BJ (cell line): ENCODE results near the gene TYMP. TPM values are rescaled to one million over a fixed set of nuclear protein-coding genes. Genes with fewer than 3 reads are reported as not detected.

ENCODE experiments used
- CTCF ChIA-PET: fragments of 350-600 bp; formaldehyde crosslinking; extraction: SDS; loops from one replicate; lab custom pipeline; 2021; ENCODE audit warnings: antibody characterized with exemption, inconsistent platforms; lab: Yijun Ruan, JAX
- POLR2A ChIA-PET: fragments of 300-600 bp; sonication (Branson Sonifier 250); formaldehyde crosslinking; extraction: SDS; loops from one replicate; lab custom pipeline; 2021; ENCODE audit warnings: antibody characterized with exemption; lab: Charles Lee
- DNase-seq: peaks from one replicate; pipeline ENCODE4 v3.0.0-alpha.2; 2011; ENCODE audit warnings: low read depth
- H3K27me3 ChIP-seq: 2 replicates; pipeline ENCODE4 v1.6.0; 2011; ENCODE audit warnings: low read length; ENCODE audit not compliant: control insufficient read depth, insufficient read depth
- H3K36me3 ChIP-seq: 2 replicates; pipeline ENCODE4 v1.5.1; 2011; ENCODE audit warnings: low read length; ENCODE audit not compliant: control insufficient read depth, insufficient read depth
- H3K4me3 ChIP-seq: 2 replicates; pipeline ENCODE4 v1.5.1; 2011; ENCODE audit warnings: low read depth, mild to moderate bottlenecking, control low read depth, low read length
- CTCF ChIP-seq: IDR thresholded peaks from 2 replicates; pipeline ENCODE4 v1.5.1; 2011; ENCODE audit warnings: low read depth, mild to moderate bottlenecking, control low read depth, inconsistent platforms, low read length, moderate library complexity; ENCODE audit not compliant: insufficient read depth
- polyA plus RNA-seq: library from polyadenylated mRNA; depleted of rRNA; stranded (reverse); fragments of >200 nt; gene quantifications from 2 replicates; pipeline ENCODE4 v1.2.3, GENCODE V29; 2011

Gene TYMP
- polyA plus RNA-seq, 1 experiment: 20.6 TPM

GRCh38 chr22:50483556-50483955 is 46.3 kb downstream of the TYMP start:
- no peak for DNase-seq
- POLR2A ChIA-PET: interaction anchor here (0.8 kb wide), 1 partner anchor 208 kb away, joined by 3 read pairs; no protein-coding TSS in a partner anchor
- Histone ChIP-seq H3K27me3 (peaks cover 8% of the 10 kb centered on the region; the same call in 1 of the 2 replicates), H3K36me3 (peaks cover 8% of the 10 kb centered on the region; the same call in 1 of the 2 replicates), H3K4me3 (no peak overlapping the region)
- no peak for TF ChIP-seq CTCF
- CTCF ChIA-PET: interaction anchor here (2.8 kb wide), 1 partner anchor 14 kb away, joined by 14 read pairs; no protein-coding TSS in a partner anchor

GRCh38 chr22:50483106-50483505 is 46.7 kb downstream of the TYMP start:
- peaks cover 8% of the 10 kb centered on the region; the same call in 1 of the 2 replicates for H3K27me3 ChIP-seq
- ChIA-PET POLR2A (no interaction called here), CTCF (interaction anchor here (2.8 kb wide), 1 partner anchor 14 kb away, joined by 14 read pairs; no protein-coding TSS in a partner anchor)
- TF ChIP-seq CTCF: no peak
- peak overlapping the region; percentile 77; the same call in 1 of the 2 replicates for H3K4me3 ChIP-seq
- peaks cover 8% of the 10 kb centered on the region; the same call in 1 of the 2 replicates for H3K36me3 ChIP-seq
- no peak for DNase-seq

- H3K4me3 ChIP-seq: peak overlapping the region; percentile 77
- H3K27me3 ChIP-seq: peaks cover 8% of the 10 kb centered on the region; the same call in 1 of the 2 replicates
- TF ChIP-seq CTCF: no peak
- DNase-seq: no peak
- CTCF ChIA-PET: interaction anchor here (1.3 to 2.8 kb wide), 2 partner anchors 15 kb away, joined by 3 to 14 read pairs; no protein-coding TSS in a partner anchor
- peaks cover 8% of the 10 kb centered on the region; the same call in 1 of the 2 replicates for H3K36me3 ChIP-seq
- POLR2A ChIA-PET: interaction anchor here (0.6 kb wide), 1 partner anchor 77 kb away, joined by 6 read pairs; no protein-coding TSS in a partner anchor
These were observed 47.4 kb downstream of the TYMP start for GRCh38 chr22:50482107-50483074.

- no peak for DNase-seq
- POLR2A ChIA-PET: interaction anchor here (0.6 kb wide), 1 partner anchor 78 kb away, joined by 6 read pairs; no protein-coding TSS in a partner anchor
- peak within 1 kb of the TSS; percentile 77 for H3K4me3 ChIP-seq
- no peak for TF ChIP-seq CTCF
- peaks cover 8% of the 10 kb centered on the region; the same call in 1 of the 2 replicates for H3K36me3 ChIP-seq
- H3K27me3 ChIP-seq: peaks cover 8% of the 10 kb centered on the region; the same call in 1 of the 2 replicates
- CTCF ChIA-PET: interaction anchor here (1.3 kb wide), 1 partner anchor 15 kb away, joined by 3 read pairs; no protein-coding TSS in a partner anchor
These were observed 48.2 kb downstream of the TYMP start, which contains the start of gene ADM2 for GRCh38 chr22:50481440-50482106. Gene ADM2, plus strand, starts transcription at chr22:50481543. Its CDS starts 305 bp downstream, at chr22:50481848.
